Cardiac atrium fibroblast (primary cell): ENCODE results near the gene CCZ1B. TPM values are rescaled to one million over a fixed set of nuclear protein-coding genes. Genes with fewer than 3 reads are reported as not detected.

Experiments
- total RNA-seq: library from RNA; depleted of rRNA; stranded (reverse); fragments of >200 nt; gene quantifications from 2 replicates; pipeline ENCODE4 v1.2.3, GENCODE V29; 2015

CCZ1B gene
- 7.6 and 13.9 TPM in 2 replicates for total RNA-seq

GRCh38 chr7:6826151-6826550 is at the start of gene CCZ1B:
TSS of gene CCZ1B (minus strand) at chr7:6826275. CDS start at chr7:6826197, 78 bp downstream.

DNA sequence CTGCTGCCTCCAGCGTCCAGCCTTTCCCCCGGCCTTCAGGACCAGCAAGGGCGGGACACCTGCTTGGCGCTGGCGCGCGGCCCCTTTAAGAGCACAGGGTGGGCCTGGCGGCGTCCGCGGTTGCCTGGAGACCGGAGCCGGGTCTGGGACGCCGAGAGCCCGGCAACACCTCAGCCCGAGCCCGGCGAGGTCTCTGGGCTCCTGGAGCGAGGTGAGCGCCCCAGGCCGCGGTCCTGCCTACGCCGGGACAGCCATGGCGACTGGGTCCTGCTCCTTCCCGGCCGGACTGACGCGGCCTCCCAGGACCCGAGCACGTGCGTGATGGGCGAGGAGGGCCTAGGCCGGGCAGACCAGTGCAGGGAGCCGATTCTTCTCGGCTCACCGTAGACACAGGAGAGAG is 72.1 kb downstream of the CCZ1B start, which contains the start of gene RSPH10B2:
RSPH10B2 (plus strand) TSS at position 140 of the 400 bp plus-strand sequence. CDS start 3,575 bp downstream, outside the sequence.

Other genes starting within 250 kb of the CCZ1B start
- gene ZDHHC4, start 248.8 kb downstream of the CCZ1B start, total RNA-seq = 38.1 and 43.7 TPM in 2 replicates
- 8.7 and 10.9 TPM in 2 replicates for gene INTS15, start 236.3 kb downstream of the CCZ1B start, total RNA-seq
- gene ZNF853, start 210.7 kb downstream of the CCZ1B start, total RNA-seq = 0.16 and 1.1 TPM in 2 replicates
- 7.3 and 8.7 TPM in 2 replicates for gene ZNF316, start 189.0 kb downstream of the CCZ1B start, total RNA-seq
- gene ZNF12, start 119.3 kb downstream of the CCZ1B start, total RNA-seq = 11.7 and 15.4 TPM in 2 replicates
- not detected in 2 replicates for gene RSPH10B2, start 72.2 kb downstream of the CCZ1B start, total RNA-seq